Fibroblast of lung (primary cell): ENCODE measurements around the gene UBL4B. TPM values are rescaled to one million over a fixed set of nuclear protein-coding genes. Genes with fewer than 3 reads are reported as not detected.
A peak's percentile ranks its signal among the peaks of the same experiment; 100 is the strongest.

Source experiments
- DNase-seq, 2 donors: peaks; one replicate each; pipeline versions ENCODE4 v3.0.0 to v3.0.0-alpha.2; 2010; ENCODE audit warnings: low read depth in 2 of 2
- H2AFZ ChIP-seq: 2 replicates; pipeline ENCODE4 v1.5.1; 2012; ENCODE audit warnings: low read length, control low read depth, inconsistent platforms
- H3K27ac ChIP-seq: 2 replicates; pipeline ENCODE4 v1.5.1; 2011; ENCODE audit warnings: low read length, control low read depth; ENCODE audit not compliant: insufficient read depth
- H3K27me3 ChIP-seq: 2 replicates; pipeline ENCODE4 v1.5.1; 2011; ENCODE audit warnings: mild to moderate bottlenecking, low read length; ENCODE audit not compliant: control insufficient read depth, insufficient read depth
- H3K36me3 ChIP-seq: 2 replicates; pipeline ENCODE4 v1.5.1; 2011; ENCODE audit warnings: low read length; ENCODE audit not compliant: control insufficient read depth, insufficient read depth
- H3K4me1 ChIP-seq: 2 replicates; pipeline ENCODE4 v1.5.1; 2011; ENCODE audit warnings: low read length; ENCODE audit not compliant: control insufficient read depth, insufficient read depth; ENCODE audit errors: extremely low read depth
- H3K4me2 ChIP-seq: 2 replicates; pipeline ENCODE4 v1.5.1; 2011; ENCODE audit warnings: low read length, control low read depth; ENCODE audit not compliant: insufficient read depth; ENCODE audit errors: extremely low read depth
- H3K4me3 ChIP-seq, 4 experiments: fragments of 200-600 bp in 1 of 4; sonication (generic) in 1 of 4; replicated peaks in 1 of 4; 2 replicates each; pipeline ENCODE4 v1.5.1; 2011 to 2016; ENCODE audit warnings: low read length in 4 of 4, low read depth in 3 of 4, mild to moderate bottlenecking in 3 of 4, control low read depth in 2 of 4, inconsistent platforms in 1 of 4, mixed read lengths in 1 of 4; ENCODE audit not compliant: insufficient read depth in 1 of 4; ENCODE audit errors: control extremely low read depth in 1 of 4
- H3K79me2 ChIP-seq: 2 replicates; pipeline ENCODE4 v1.5.1; 2012; ENCODE audit warnings: mild to moderate bottlenecking, low read length, inconsistent platforms; ENCODE audit not compliant: control insufficient read depth, insufficient read depth
- H3K9ac ChIP-seq: 2 replicates; pipeline ENCODE4 v1.5.1; 2011; ENCODE audit warnings: mild to moderate bottlenecking, low read length, control low read depth; ENCODE audit not compliant: insufficient read depth
- H3K9me3 ChIP-seq: 2 replicates; pipeline ENCODE4 v1.5.1; 2012; ENCODE audit warnings: low read depth, low read length; ENCODE audit not compliant: control insufficient read depth, insufficient read depth
- H4K20me1 ChIP-seq: 2 replicates; pipeline ENCODE4 v1.5.1; 2011; ENCODE audit warnings: low read length; ENCODE audit not compliant: control insufficient read depth, insufficient read depth; ENCODE audit errors: extremely low read depth
- EZH2 ChIP-seq: IDR thresholded peaks from 2 replicates; pipeline ENCODE4 v1.5.1; 2012; ENCODE audit warnings: low read length, control low read depth, mild to moderate bottlenecking; ENCODE audit errors: missing control alignments
- polyA plus RNA-seq, 2 donors: library from polyadenylated mRNA; depleted of rRNA in 1 of 2; stranded (reverse) in 1 of 2; unstranded in 1 of 2; fragments of >200 nt; gene quantifications; 2 replicates each; pipeline ENCODE4 v1.2.1, GENCODE V29; 2011 to 2012; ENCODE audit warnings: missing spikeins in 1 of 2
- total RNA-seq: library from RNA; depleted of rRNA; stranded (reverse); fragments of >200 nt; gene quantifications from 2 replicates; pipeline ENCODE4 v1.2.1, GENCODE V29; 2014
- TF ChIP-seq, protein P1 (sequence below), 2 donors: IDR thresholded peaks in 1 of 2; conservative IDR thresholded peaks in 1 of 2; 1 replicate in 1 of 2; 2 replicates in 1 of 2; pipeline ENCODE4 v1.5.1; 2011 to 2012; ENCODE audit warnings: low read length in 2 of 2, control low read depth in 1 of 2, inconsistent platforms in 1 of 2, low read depth in 1 of 2, mild to moderate bottlenecking in 1 of 2

Gene UBL4B
- total and polyA plus RNA-seq, 2 donors (not counting 1 experiment from before 2014, with no cell fraction given): not detected

DNA sequence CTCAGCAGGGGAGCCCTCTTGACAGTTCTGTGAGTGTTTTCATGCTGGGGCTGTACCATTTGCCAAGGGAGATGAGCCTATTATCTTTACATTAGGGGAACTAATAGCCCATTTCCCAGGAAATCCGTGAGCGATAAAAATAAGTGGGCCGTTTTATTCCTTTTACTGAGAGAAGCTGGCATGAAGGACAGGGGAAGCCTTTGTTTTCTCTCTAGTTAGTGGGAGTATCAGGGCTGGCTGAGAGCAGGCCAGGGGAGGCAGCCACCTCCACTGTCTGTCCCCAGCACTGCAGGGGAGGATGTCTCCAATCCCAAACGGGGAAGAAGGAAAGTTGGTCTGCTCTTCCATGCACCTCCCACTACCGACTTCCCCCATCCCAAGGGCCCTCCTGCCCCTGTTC lies 2.5 kb downstream of the UBL4B start:
- Histone ChIP-seq H3K79me2 (no peaks in the 10 kb centered on the region), H3K36me3 (no peaks in the 10 kb centered on the region), H3K4me2 (no peak overlapping the region), H3K27ac (no peak overlapping the region), H3K4me1 (no peaks in the 10 kb centered on the region), H2AFZ (no peak overlapping the region), H3K4me3 (no peak overlapping the region), H3K9me3 (no peaks in the 10 kb centered on the region), H3K27me3 (peaks cover 33% of the 10 kb centered on the region), H4K20me1 (no peaks in the 10 kb centered on the region), H3K9ac (no peak overlapping the region)
- no peak for DNase-seq
- TF ChIP-seq, protein P1, sequence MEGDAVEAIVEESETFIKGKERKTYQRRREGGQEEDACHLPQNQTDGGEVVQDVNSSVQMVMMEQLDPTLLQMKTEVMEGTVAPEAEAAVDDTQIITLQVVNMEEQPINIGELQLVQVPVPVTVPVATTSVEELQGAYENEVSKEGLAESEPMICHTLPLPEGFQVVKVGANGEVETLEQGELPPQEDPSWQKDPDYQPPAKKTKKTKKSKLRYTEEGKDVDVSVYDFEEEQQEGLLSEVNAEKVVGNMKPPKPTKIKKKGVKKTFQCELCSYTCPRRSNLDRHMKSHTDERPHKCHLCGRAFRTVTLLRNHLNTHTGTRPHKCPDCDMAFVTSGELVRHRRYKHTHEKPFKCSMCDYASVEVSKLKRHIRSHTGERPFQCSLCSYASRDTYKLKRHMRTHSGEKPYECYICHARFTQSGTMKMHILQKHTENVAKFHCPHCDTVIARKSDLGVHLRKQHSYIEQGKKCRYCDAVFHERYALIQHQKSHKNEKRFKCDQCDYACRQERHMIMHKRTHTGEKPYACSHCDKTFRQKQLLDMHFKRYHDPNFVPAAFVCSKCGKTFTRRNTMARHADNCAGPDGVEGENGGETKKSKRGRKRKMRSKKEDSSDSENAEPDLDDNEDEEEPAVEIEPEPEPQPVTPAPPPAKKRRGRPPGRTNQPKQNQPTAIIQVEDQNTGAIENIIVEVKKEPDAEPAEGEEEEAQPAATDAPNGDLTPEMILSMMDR (conservative IDR thresholded peaks at IDR 0.05 in 1 of 2, IDR thresholded peaks at IDR 0.05 in 1 of 2; ENCODE audit: low read depth in 1 of 2, low read length in 2 of 2): no peak
- TF ChIP-seq EZH2: no peak

DNA sequence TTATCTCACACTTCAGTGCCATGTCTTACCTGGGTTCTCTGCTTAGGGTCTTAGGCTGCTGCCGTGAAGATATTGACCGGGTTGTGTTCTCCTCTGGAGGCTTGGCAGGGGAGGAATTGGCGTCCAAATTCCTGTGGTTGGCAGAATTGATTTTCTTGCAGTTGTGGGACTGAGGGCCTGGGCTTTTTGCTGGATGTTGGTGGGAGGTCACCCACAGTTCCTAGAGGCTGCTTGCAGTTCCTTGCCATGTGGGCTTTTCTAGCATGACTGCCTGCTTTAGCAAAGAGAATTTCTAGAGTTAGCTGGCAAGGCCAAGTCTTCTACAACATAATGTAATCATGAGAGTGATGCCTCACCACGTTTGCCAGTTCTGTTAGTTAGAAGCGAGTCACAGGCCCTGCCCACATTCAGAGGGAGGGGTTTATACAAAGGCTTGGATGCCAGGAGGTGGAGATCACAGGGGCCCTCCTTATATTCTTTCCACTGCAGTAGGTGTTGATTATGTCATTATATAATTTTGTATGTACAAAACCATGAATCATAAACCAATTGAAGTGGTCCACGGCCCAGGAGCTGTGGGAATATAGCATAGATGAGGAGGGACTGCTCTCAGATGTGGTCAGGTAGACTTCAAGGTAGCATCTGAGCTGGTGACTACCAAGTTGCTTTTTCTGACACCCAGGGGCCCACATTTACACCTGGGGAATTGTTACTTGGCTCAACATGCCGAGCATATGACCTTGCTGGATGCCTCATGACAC lies 6.6 kb downstream of the UBL4B start:
- no peaks in the 10 kb centered on the region for H3K4me1 ChIP-seq
- H3K27ac ChIP-seq: no peak overlapping the region
- H3K9me3 ChIP-seq: no peaks in the 10 kb centered on the region
- no peak overlapping the region for H2AFZ ChIP-seq
- H3K9ac ChIP-seq: no peak overlapping the region
- no peak overlapping the region for H3K4me3 ChIP-seq
- H3K79me2 ChIP-seq: no peaks in the 10 kb centered on the region
- H4K20me1 ChIP-seq: no peaks in the 10 kb centered on the region
- no peaks in the 10 kb centered on the region for H3K36me3 ChIP-seq
- TF ChIP-seq, protein P1 (conservative IDR thresholded peaks at IDR 0.05 in 1 of 2, IDR thresholded peaks at IDR 0.05 in 1 of 2; ENCODE audit: low read depth in 1 of 2, low read length in 2 of 2): no peak
- TF ChIP-seq EZH2: no peak
- no peak overlapping the region for H3K4me2 ChIP-seq
- peaks cover 16% of the 10 kb centered on the region for H3K27me3 ChIP-seq
- peak in 1 of 2 donors; percentile 3 for DNase-seq

DNA sequence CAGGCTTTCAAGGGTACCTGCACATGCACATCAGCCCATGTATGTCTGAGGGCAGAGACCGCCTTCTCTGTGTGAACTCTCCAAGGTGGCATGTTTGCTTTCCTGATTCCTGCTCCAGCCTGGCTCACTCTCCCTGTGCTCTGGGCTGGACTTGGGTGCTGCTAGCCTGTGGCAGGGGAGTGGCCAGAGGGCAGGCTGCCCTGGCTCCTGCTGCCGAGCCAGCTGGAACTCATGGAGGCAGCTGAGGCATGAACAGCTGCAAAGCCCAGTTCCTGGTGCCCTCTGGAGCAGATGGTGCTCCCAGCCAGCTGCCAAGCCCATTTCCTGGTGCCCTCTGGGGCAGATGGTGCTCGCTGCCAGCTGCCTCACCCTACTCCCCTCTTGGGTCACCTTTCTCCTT lies 7.6 kb downstream of the UBL4B start:
- H3K27ac ChIP-seq: no peak overlapping the region
- no peaks in the 10 kb centered on the region for H3K79me2 ChIP-seq
- no peak overlapping the region for H3K4me2 ChIP-seq
- peaks cover 13% of the 10 kb centered on the region for H3K27me3 ChIP-seq
- TF ChIP-seq, protein P1 (conservative IDR thresholded peaks at IDR 0.05 in 1 of 2, IDR thresholded peaks at IDR 0.05 in 1 of 2; ENCODE audit: low read depth in 1 of 2, low read length in 2 of 2): no peak
- no peak for TF ChIP-seq EZH2
- no peak overlapping the region for H3K9ac ChIP-seq
- DNase-seq: no peak
- H2AFZ ChIP-seq: no peak overlapping the region
- H3K9me3 ChIP-seq: no peaks in the 10 kb centered on the region
- no peaks in the 10 kb centered on the region for H3K36me3 ChIP-seq
- H4K20me1 ChIP-seq: no peaks in the 10 kb centered on the region
- no peak overlapping the region for H3K4me3 ChIP-seq
- H3K4me1 ChIP-seq: no peaks in the 10 kb centered on the region
